GM20431 (cell line): ENCODE data around the gene EFCAB11.
"Not testable (repeated sequence)": the region's sequence is repeated elsewhere in the genome, so short reads cannot be mapped to it uniquely, and the experiment has no call there.

ENCODE experiments used
- in situ Hi-C: fragments of 300-500 bp; cut with MseI, MboI; formaldehyde crosslinking; loops from one replicate; pipeline ENCODE4 v1.15.0; 2020; ENCODE audit warnings: low sequenced_read_pairs; ENCODE audit not compliant: unreplicated experiment

EFCAB11 gene

GRCh38 chr14:89889626-89890025, 64.9 kb downstream of the EFCAB11 start:
- in situ Hi-C loops, result no loop called here

DNA sequence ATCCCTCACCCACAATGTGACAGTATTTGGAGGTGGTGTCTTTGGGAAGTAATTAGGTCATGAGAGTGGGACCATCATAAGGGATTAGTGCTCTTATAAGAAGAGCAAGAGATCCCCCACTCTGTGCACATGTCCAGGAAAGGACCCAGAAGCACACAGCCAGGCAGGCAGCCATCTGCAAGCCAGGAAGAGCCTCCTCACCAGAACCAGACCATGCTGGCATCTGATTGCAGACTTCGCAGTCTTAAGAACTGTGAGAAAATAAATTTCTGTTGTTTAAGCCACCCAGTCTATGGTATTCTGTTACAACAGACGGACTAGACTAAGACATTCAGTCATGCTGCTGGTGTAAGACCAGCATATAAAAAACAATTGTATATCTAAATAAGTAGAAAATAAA, 69.8 kb downstream of the EFCAB11 start:
- in situ Hi-C loops, result no loop called here

DNA sequence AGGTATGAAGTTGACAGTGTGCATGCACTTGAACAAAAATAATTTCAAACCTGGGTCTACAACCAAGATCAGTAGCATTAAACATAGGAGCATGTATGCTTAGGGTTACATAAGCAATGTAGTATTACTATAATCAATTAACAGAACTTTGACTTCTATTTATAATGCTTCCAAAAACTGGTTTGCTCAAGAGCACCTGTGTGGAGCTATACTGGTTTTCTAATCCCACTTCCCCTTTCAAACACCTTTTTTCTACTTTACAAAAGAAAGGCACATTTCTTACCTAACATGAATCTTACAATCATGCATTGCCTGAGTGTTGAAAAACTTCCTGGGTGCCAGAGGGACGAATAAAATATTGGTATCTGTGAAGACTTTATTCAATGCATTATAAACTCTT, 72.7 kb downstream of the EFCAB11 start:
- in situ Hi-C loops, result no loop called here

- in situ Hi-C loops, result not testable (repeated sequence)
Measured at GRCh38 chr14:89874091-89874490, 80.4 kb downstream of the EFCAB11 start.

- in situ Hi-C loops, result no loop called here
Measured at GRCh38 chr14:89870316-89870715, 84.2 kb downstream of the EFCAB11 start.

- in situ Hi-C loops, result no loop called here
Measured at GRCh38 chr14:89869606-89870005, 84.9 kb downstream of the EFCAB11 start.

GRCh38 chr14:89866458-89866857, 88.1 kb downstream of the EFCAB11 start:
- in situ Hi-C loops, result no loop called here

GRCh38 chr14:89865153-89865552, 89.4 kb downstream of the EFCAB11 start:
- in situ Hi-C loops, result no loop called here

GRCh38 chr14:89862856-89863255, 91.7 kb downstream of the EFCAB11 start:
- in situ Hi-C loops, result no loop called here

- in situ Hi-C loops, result no loop called here
Measured at GRCh38 chr14:89861630-89862029, 92.9 kb downstream of the EFCAB11 start.

DNA sequence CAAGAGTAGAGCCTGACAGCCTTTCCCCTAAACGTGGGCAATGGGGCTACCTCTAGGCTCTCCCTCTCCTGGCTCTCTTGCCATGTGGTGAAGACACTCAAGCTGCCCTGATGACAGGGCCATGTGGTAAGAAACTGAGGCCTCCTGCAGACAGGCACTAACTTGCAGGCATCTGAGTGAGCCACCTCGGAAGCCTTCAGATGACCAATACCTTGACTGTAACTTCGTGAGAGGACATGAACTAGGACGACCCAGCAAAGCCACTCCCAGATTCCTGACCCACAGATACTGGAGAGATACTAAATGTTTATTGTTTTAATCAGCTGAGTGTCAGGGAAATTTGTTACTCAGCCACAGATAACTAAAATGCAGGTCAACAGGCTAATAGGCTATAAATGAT, 96.4 kb downstream of the EFCAB11 start:
- in situ Hi-C loops, result no loop called here

DNA sequence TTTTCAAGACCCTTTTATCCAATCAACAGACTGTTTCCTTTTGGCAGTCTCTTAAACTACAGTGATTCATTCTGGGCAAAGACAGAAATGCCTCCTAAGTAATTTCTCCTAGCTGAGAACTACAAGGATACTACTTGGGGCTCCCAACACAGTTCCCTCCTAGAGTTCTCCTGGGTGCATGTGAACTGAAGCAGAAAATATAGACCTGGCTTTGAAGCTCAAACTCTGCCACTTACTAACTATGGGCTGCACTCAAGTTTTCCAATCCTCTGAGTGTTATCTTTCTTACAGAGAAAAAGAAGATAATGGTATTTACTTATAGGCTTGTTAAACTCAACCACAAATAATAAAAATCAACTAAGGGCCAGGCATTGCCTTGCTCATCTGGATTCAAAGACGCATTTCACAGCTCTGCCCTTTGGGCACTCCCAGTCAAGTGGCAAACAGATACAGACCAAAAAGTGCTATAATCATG, 97.6 kb downstream of the EFCAB11 start:
- in situ Hi-C loops, result no loop called here

GRCh38 chr14:89855961-89856656, 98.4 kb downstream of the EFCAB11 start:
- in situ Hi-C loops, result no loop called here

- in situ Hi-C loops, result no loop called here
Measured at GRCh38 chr14:89853936-89854693, 100.4 kb downstream of the EFCAB11 start.

DNA sequence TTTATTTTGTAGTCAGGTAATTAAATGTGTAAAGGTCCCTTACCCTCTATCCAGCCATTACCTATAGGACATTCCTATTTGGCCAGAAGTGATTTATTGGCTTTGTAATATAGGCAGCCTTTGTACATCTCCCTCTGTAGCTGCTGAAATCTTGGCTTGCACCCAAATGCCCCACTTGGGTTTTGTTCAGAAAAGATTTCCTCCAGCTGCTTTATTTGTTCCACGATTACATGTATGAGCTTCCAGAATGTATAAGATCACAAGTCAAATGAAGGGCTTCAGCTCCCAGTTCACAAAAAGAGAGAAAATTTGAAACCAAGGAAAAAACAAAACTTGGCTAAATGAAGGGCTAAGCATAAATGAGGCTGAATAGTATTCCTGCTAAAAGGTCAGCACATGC, 103.4 kb downstream of the EFCAB11 start:
- in situ Hi-C loops, result no loop called here

GRCh38 chr14:89849931-89850330, 104.6 kb downstream of the EFCAB11 start:
- in situ Hi-C loops, result no loop called here

DNA sequence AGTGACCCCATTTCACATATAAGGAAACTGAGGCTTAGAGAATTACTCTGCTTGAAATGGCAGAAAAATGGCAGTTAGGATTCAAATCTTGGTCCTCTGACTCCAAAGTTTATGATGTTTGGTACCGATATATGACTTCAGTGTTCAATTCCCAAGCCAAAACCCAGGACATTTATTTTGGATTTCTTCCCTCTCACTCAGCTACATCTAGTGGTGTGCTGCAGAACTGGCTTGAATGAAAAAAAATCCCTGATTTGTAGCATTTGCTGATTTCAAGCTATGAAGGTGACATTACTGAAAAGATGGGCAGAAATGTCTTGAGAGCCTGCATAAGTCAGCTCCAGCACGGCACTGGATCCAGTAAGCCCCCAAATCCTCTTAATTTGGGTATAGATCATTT, 106.4 kb downstream of the EFCAB11 start:
- in situ Hi-C loops, result no loop called here

DNA sequence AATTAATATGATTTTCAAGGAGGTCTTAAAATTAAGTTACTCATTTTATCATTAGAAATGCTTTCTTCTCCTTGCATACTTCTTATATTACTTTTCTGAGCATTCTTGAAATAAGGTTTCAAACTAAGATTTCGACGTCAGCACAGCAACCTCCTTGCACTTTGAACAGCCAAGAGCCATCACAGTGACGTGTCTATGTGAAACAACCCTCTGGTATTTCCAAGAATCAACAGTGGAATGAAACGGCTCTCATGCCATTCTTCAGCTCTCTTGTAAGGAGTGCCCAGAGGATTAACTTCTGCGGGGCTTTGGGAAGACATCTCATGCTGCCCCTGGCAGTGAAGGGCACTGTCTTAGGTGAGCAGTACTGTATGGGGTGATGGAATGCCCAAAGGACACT, 109.2 kb downstream of the EFCAB11 start:
- in situ Hi-C loops, result no loop called here

GRCh38 chr14:89844508-89844907, 110.0 kb downstream of the EFCAB11 start:
- in situ Hi-C loops, result no loop called here

DNA sequence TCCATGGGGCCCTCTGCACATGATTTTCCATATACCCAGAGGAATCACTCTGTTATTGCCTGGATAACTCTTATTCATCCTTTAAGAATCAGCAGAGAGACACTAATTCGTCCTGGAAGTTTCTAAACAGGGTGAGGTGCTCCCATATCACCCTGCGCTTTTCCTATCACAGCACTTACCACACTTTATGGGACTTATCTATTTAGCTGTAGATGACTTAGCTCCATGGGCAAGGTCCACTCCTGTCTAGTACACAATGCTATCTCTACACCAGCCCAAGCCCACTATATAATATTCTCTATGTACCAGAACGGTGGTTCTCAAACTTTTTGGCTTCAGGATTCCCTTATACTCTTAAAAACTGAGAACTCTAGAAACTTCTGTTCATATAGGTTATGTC, 111.7 kb downstream of the EFCAB11 start:
- in situ Hi-C loops, result no loop called here

DNA sequence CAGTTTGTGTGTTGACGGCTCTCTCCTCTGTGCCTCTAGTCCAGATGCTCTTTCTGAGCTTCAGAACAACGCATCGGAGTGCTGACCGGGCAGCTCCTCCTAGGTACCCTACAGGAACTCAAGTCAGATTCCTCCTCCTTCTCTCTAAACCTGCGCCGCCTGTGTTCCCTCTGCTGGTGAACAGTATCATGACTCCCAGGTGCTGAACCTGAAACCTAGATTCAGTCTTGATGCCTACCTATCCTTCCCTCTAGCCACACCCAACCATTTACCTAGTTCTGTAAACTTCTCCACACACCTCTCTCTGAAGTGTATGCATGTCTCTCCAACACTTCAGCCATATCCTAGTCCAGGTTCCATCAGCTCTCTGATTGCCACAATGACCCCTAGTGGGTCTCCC, 112.7 kb downstream of the EFCAB11 start:
- in situ Hi-C loops, result no loop called here
